T follicular helper cell (primary cell): ENCODE results near the gene STAG1.
"Not testable (repeated sequence)": the region's sequence is repeated elsewhere in the genome, so short reads cannot be mapped to it uniquely, and the experiment has no call there.

Experiments used
- DNase-seq: peaks from one replicate; pipeline ENCODE4 v3.0.0-alpha.2; 2020; ENCODE audit warnings: low read depth

Gene STAG1

GRCh38 chr3:136703429-136703828, 48.7 kb downstream of the STAG1 start:
- DNase-seq: no peak

GRCh38 chr3:136699271-136699828, 52.8 kb downstream of the STAG1 start:
- DNase-seq: no peak

- DNase-seq: no peak
Measured at GRCh38 chr3:136698361-136698760, 53.8 kb downstream of the STAG1 start.

GRCh38 chr3:136696797-136697196, 55.4 kb downstream of the STAG1 start:
- DNase-seq: no peak

GRCh38 chr3:136694321-136694720, 57.9 kb downstream of the STAG1 start:
- DNase-seq: no peak

GRCh38 chr3:136690599-136690998, 61.6 kb downstream of the STAG1 start:
- no peak for DNase-seq

GRCh38 chr3:136685882-136686281, 66.3 kb downstream of the STAG1 start:
- no peak for DNase-seq

GRCh38 chr3:136682740-136683312, 69.4 kb downstream of the STAG1 start:
- no peak for DNase-seq

GRCh38 chr3:136678981-136679380, 73.2 kb downstream of the STAG1 start:
- no peak for DNase-seq

- no peak for DNase-seq
Measured at GRCh38 chr3:136676009-136676408, 76.2 kb downstream of the STAG1 start.

- DNase-seq: no peak
Measured at GRCh38 chr3:136675150-136675858, 76.9 kb downstream of the STAG1 start.

GRCh38 chr3:136672457-136672856, 79.7 kb downstream of the STAG1 start:
- DNase-seq: no peak

- DNase-seq: no peak
Measured at GRCh38 chr3:136671921-136672320, 80.3 kb downstream of the STAG1 start.

GRCh38 chr3:136670166-136670565, 82.0 kb downstream of the STAG1 start:
- DNase-seq: no peak

- no peak for DNase-seq
Measured at GRCh38 chr3:136667081-136667480, 85.1 kb downstream of the STAG1 start.

GRCh38 chr3:136666301-136666700, 85.9 kb downstream of the STAG1 start:
- DNase-seq: not testable (repeated sequence)

- DNase-seq: no peak
Measured at GRCh38 chr3:136664771-136665170, 87.4 kb downstream of the STAG1 start.

- no peak for DNase-seq
Measured at GRCh38 chr3:136661282-136661681, 90.9 kb downstream of the STAG1 start.

GRCh38 chr3:136658946-136659682, 93.1 kb downstream of the STAG1 start:
- no peak for DNase-seq

- no peak for DNase-seq
Measured at GRCh38 chr3:136657526-136657925, 94.7 kb downstream of the STAG1 start.

GRCh38 chr3:136653628-136654027, 98.5 kb downstream of the STAG1 start:
- no peak for DNase-seq

- no peak for DNase-seq
Measured at GRCh38 chr3:136651581-136651980, 100.6 kb downstream of the STAG1 start.

GRCh38 chr3:136650461-136650860, 101.7 kb downstream of the STAG1 start:
- no peak for DNase-seq
